OCI-LY3 (cell line): ENCODE measurements around the gene C3orf52.

Source experiments
- CTCF ChIP-seq: fragments of 200-600, 300-600 bp; sonication (generic); IDR thresholded peaks from 2 replicates; pipeline ENCODE4 v1.5.1; 2014; ENCODE audit warnings: antibody characterized with exemption, low read length, low read depth
- EZH2phosphoT487 ChIP-seq: fragments of 200-600 bp; shearing (Covaris generic); IDR thresholded peaks from 2 replicates; pipeline ENCODE4 v1.6.1; 2018; ENCODE audit warnings: antibody characterized with exemption, mixed run types, low read depth

DNA sequence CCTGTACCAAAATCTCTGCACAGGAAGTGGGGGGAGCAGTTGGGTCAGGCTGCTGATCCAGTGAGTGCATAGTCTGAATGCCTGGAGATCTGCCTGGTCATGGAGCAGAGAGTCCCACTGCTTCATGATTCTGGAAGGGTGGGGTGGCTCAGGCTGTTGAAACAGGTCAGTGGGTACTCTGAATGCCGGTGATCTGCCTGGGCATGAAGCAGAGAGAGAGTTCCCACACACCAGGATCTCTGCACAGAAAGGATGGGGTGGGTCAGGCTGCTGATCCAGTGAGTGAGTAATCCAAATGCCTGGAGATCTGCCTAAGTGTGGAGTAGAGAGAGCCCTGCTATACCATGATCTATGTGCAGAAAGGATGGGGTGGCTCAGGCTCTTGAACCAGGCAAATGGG is 62.9 kb downstream of the C3orf52 start:
- TF ChIP-seq CTCF (no peak), EZH2phosphoT487 (no peak)
